HS-27A (cell line): ENCODE results near the gene TP53TG5.

Experiments
- DNase-seq: peaks from one replicate; pipeline ENCODE4 v3.0.0-alpha.2; 2012; ENCODE audit warnings: low read depth, missing footprints

Gene TP53TG5

DNA sequence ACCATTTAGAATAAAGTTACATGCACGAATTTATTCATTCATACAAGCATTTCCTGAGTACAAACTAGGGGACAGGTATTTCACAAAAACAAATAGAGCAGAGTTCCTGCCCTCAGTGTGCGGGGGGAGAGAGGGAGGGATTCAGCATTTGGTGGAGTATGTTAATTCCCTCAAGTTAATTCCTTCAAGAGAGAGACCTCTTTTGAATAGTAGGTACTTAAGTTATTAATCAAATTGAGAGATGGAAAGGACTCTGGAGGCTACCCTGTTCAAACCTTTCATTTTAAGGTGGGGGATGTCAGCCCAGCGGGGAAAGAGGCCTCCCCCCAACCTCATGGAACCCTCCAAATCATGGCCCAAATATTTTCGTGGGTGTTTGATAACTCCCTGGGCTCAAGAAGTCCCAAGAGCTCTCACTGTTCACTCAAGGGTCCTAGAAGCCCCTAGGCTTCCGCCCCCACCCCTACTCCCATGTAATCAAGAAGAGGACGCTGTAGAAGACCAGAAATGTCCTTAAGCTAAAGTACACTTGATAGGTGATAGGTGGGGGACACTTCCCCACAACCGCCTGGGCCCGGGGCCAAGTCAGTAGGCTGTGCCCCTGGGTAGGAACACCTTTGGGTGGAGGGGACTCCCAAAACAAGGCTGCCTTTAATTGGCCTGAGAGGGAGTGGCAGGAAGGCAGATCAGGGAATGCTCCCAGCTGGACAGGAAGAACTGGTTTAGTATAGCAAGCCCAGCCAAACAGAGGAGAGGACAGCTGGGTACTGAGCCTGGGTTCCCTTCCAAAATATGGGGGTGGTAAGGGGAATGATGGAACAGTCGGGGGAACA is 32.8 kb downstream of the TP53TG5 start:
- DNase-seq: no peak

GRCh38 chr20:45344168-45344860 is 33.8 kb downstream of the TP53TG5 start:
- no peak for DNase-seq

- no peak for DNase-seq
Observed at GRCh38 chr20:45343532-45344167, 34.5 kb downstream of the TP53TG5 start.

GRCh38 chr20:45342855-45343531 is 35.1 kb downstream of the TP53TG5 start:
- no peak for DNase-seq

DNA sequence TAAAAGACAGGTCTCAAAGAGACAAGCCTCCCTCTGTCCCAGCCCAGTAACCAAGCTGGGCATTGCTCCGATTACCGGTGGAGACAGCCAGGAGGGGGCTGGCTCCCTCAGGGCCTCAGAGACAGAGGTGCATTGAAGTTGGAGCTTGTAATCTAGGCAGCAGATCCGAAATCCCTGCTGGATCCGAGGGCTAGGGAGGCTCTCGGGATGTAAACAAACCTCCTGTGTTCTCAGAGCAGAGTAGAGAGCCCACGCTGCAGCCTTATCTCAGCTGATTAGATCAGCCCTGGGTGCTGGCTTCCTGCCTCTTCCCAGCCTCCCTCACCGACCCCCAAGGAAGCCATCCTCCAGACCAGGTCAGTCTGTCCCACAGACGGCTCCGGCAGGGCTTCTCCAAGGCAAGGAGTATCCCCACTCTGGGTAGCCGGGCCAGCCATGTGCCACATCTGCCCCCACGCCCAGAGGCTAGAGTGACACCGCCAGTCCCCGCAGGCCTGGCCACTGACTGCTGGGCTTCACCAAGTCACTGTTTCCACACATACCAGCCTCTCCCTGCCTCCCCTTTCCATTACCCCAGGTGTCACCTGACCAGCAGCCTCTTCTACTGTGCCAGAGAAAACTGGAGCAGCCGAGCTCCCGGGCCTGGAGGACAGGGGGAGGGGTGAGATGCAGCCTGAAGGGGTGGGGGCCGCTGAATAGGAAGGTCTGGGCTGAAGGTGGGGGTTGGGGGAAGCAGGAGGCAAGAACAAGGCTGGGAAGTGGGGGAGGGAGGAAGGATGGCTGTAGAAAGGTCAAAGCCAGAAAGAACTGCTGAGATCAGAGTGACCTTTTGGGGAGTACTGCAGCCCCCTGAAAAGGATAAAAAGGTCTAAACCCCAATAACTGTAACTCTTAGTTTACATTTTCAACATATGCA is 35.9 kb downstream of the TP53TG5 start:
- no peak for DNase-seq

DNA sequence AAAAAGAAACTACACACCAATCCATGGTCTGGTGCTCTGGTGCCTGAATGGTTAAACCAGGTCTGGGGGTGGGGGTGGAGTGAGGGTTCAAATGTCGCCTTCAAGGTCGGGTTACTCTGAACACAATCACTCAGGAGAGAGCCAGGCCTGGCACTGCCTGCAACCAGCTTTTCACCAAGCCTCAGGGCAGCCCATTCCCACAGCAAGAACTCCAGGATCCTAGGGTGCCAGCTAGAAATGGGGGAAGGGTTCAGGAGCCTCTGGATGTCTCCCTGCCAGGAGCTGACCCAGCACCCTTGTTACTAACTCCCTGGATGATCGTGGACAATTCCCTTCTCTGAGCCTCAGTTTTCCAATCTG is 36.6 kb downstream of the TP53TG5 start:
- DNase-seq: no peak

GRCh38 chr20:45340951-45341350 is 37.2 kb downstream of the TP53TG5 start:
- no peak for DNase-seq

GRCh38 chr20:45340236-45340847 is 37.8 kb downstream of the TP53TG5 start:
- DNase-seq: no peak

GRCh38 chr20:45339799-45340198 is 38.3 kb downstream of the TP53TG5 start:
- DNase-seq: no peak

DNA sequence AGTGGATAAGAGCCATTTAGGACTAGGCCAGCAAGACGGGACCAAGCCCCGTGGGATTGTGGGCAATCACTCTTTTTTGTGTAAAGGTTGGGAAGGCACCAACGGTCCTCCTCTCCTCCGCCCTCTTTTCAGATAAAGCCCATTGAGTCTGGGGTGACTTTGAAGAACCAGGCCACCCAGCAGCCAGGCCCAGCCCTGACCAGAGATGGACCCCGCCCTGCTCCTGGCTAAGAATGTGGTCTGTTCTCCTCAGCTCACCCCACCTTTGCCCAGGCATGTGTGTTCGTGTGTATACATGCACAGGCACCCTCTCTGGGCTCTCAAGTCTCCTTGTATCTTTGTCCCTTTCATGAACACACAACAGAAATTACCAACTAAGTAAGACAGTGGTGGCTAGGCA is 39.0 kb downstream of the TP53TG5 start:
- DNase-seq: no peak

GRCh38 chr20:45338121-45339030 is 39.7 kb downstream of the TP53TG5 start:
- no peak for DNase-seq

DNA sequence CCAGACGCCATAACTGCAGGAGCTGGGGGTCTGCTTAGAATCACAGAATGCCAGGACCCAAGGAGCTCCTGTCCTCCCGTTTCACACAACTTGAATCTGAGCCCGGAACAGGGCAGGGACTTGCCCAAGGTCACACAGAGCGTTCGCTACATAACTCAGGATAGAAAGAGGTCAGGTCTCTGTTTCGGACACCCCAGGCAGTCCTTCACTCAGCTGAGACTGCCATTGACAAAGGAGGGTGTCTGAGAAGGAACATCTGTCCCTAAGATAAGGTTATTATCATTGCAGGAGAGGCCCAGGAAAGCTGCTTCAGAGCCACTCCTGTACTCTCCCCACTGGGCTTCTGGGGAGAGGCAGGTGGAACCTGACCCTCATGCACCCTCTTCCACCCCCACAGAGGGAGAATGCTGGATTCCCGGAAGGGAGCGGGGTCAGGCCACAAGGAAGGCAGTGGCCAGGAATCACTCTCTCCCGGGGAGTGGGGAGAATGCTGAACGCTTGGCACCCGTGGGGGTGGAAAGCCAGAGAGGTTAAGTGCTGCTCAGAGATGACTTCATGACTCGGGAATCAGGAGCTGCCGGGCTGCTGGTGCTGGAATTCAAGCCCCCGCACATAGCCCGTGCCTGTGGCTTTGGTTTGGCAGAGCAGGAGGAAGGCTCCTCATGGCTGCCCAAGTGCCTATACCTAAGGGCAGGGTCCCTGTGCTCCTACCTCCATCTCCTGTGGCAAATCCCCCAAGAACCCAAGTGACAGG is 40.6 kb downstream of the TP53TG5 start:
- no peak for DNase-seq

- no peak for DNase-seq
Observed at GRCh38 chr20:45336530-45337366, 41.4 kb downstream of the TP53TG5 start.

DNA sequence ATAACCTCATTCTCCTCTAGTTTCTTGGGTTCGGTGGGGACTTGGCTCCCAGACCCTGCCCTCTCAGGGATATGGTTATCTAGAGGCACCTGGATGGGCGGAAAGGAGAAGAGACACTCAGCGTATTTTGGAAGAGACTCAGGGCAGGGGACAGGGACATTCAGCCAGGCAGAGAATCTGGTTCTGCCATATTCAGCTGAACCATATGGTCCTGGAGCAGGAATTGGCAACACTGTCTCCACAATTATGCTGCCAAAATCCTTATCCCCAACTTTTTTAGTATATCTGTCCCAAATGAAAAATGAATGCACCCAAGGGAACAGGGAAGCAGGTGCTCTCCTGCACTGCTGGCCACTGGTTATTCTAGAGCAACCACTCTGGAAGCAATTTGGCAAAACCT is 47.6 kb downstream of the TP53TG5 start:
- no peak for DNase-seq

DNA sequence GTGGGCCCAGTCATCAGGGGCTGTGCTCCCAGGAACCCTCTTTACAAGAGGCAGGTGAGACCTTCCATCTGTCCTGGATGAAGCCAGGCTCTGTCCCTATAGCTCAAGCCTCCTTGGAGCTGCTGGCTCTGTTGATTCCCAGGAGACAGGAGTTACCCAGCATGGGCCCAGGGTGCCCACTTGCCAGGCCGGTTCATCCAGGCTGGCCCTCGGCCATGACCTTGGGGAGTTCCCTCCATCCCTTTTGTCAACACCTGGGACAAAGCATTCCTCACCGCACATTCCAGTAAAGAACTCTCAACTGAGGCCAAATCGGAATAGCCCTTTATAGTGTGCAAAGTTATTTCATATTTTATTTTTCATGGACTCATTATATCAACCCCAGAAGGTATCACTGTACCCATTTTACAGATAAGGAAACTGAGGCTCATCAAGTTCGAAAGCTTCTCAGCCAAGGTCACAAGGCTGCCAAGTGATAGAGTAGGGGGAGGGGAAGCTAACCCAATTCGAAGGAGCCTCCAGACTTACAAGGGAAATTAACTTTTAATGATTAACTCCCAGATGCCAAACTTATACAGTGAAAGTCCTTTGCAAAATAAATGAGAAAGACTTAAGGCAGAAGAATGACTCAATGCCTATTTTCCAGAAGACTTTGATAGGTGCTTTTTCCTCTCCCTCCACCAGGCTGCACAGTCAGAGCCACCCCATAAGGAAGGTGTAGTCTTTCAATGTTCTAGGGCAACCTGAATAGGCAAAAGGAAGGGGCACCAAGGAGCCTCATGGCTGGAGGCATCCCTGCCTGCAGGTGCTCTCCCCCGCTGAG is 48.4 kb downstream of the TP53TG5 start:
- no peak for DNase-seq

- no peak for DNase-seq
Observed at GRCh38 chr20:45328451-45328850, 49.7 kb downstream of the TP53TG5 start.

DNA sequence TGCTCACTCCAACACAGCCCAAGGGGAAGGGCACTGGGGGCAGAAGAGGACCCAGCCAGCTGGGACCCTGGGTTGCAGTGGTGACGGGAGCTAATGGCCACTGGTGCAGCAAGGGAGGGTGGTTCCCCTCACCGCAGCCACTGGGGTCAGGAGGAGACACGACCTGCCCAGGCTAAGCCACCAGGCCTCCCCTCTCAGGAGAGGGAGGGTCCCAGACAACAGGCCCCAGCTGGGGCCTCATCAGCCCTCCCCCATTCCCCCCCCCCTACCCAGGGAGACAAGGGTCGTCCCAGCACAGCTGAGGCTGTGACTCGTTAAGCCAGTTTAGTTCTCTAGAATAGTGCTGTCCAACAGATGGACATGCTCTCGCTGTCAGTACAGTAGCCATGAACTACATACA is 52.8 kb downstream of the TP53TG5 start:
- DNase-seq: no peak
